WTC11 (cell line): ENCODE results near the gene MADD. TPM values are rescaled to one million over a fixed set of nuclear protein-coding genes. Genes with fewer than 3 reads are reported as not detected.

ENCODE experiments used
- ATAC-seq: fragments of 200-7000 bp; cut with Tn5 transposase; 2 replicates; pipeline ENCODE4 v1.10.0; 2021; ENCODE audit warnings: mild to moderate bottlenecking, moderate library complexity
- CTCF ChIA-PET: fragments of 300-600 bp; sonication (Branson Sonifier 250); formaldehyde crosslinking; loops from one replicate; lab custom pipeline; 2021; ENCODE audit warnings: antibody characterized with exemption; lab: Charles Lee
- POLR2A ChIA-PET: fragments of 350-600 bp; sonication (Branson Sonifier 250); formaldehyde crosslinking; loops from one replicate; lab custom pipeline; 2021; ENCODE audit warnings: antibody characterized with exemption; lab: Charles Lee
- DNase-seq: peaks from one replicate; pipeline ENCODE4 v3.0.0; 2021; ENCODE audit warnings: low spot score
- H3K27ac Mint-ChIP-seq: 2 replicates; pipeline ENCODE4 v1.8.0; 2021; ENCODE audit warnings: mixed read lengths
- H3K27me3 Mint-ChIP-seq: 2 replicates; pipeline ENCODE4 v1.8.0; 2021; ENCODE audit warnings: low read depth, mild to moderate bottlenecking, moderate library complexity, mixed read lengths
- H3K36me3 Mint-ChIP-seq: 2 replicates; pipeline ENCODE4 v1.8.0; 2021; ENCODE audit warnings: mixed read lengths
- H3K4me1 Mint-ChIP-seq: 2 replicates; pipeline ENCODE4 v1.8.0; 2022; ENCODE audit warnings: mixed read lengths
- H3K4me3 Mint-ChIP-seq: 2 replicates; pipeline ENCODE4 v1.8.0; 2021; ENCODE audit warnings: mild to moderate bottlenecking, moderate library complexity, mixed read lengths
- H3K9me3 Mint-ChIP-seq: 2 replicates; pipeline ENCODE4 v1.8.0; 2021; ENCODE audit warnings: mixed read lengths
- ATF1 ChIP-seq: sonication (generic); formaldehyde crosslinking; IDR thresholded peaks from 2 replicates; pipeline ENCODE4 v1.8.1; 2023; ENCODE audit warnings: mild to moderate bottlenecking, moderate library complexity, missing genetic modification reagents
- ATF2 ChIP-seq: sonication (generic); formaldehyde crosslinking; IDR thresholded peaks from 2 replicates; pipeline ENCODE4 v1.8.1; 2022; ENCODE audit warnings: low read depth, missing genetic modification reagents, borderline replicate concordance
- ATF3 ChIP-seq: sonication (generic); formaldehyde crosslinking; conservative IDR thresholded peaks from 2 replicates; pipeline ENCODE4 v1.8.1; 2022; ENCODE audit warnings: mild to moderate bottlenecking, missing genetic modification reagents
- FOXK1 ChIP-seq: sonication (generic); formaldehyde crosslinking; IDR thresholded peaks from 2 replicates; pipeline ENCODE4 v1.8.0; 2022; ENCODE audit warnings: mild to moderate bottlenecking, moderate library complexity, missing genetic modification reagents
- GABPB1 ChIP-seq: sonication (generic); formaldehyde crosslinking; IDR thresholded peaks from 2 replicates; pipeline ENCODE4 v1.8.1; 2023; ENCODE audit warnings: mild to moderate bottlenecking, missing genetic modification reagents
- KAT7 ChIP-seq: sonication (generic); formaldehyde crosslinking; IDR thresholded peaks from 2 replicates; pipeline ENCODE4 v1.8.1; 2023; ENCODE audit warnings: missing genetic modification reagents, mild to moderate bottlenecking, borderline replicate concordance
- MAX ChIP-seq: sonication (generic); formaldehyde crosslinking; IDR thresholded peaks from 2 replicates; pipeline ENCODE4 v1.8.0; 2022; ENCODE audit warnings: mild to moderate bottlenecking, missing genetic modification reagents
- NR1H2 ChIP-seq: sonication (generic); formaldehyde crosslinking; IDR thresholded peaks from 2 replicates; pipeline ENCODE4 v1.9.0; 2021; ENCODE audit warnings: mild to moderate bottlenecking, moderate library complexity, missing genetic modification reagents
- NR2C2 ChIP-seq: sonication (generic); formaldehyde crosslinking; IDR thresholded peaks from 2 replicates; pipeline ENCODE4 v1.8.0; 2022; ENCODE audit warnings: mild to moderate bottlenecking, missing genetic modification reagents
- PRRX2 ChIP-seq: fragments of 250-450 bp; sonication (Bioruptor Pico); IDR thresholded peaks from 2 replicates; pipeline ENCODE4 v1.8.0; 2021; ENCODE audit warnings: mild to moderate bottlenecking
- RELA ChIP-seq: sonication (generic); formaldehyde crosslinking; IDR thresholded peaks from 2 replicates; pipeline ENCODE4 v1.8.1; 2022; ENCODE audit warnings: missing genetic modification reagents, mild to moderate bottlenecking, borderline replicate concordance
- ZBTB21 ChIP-seq: sonication (generic); formaldehyde crosslinking; IDR thresholded peaks from 2 replicates; pipeline ENCODE4 v1.8.1; 2023; ENCODE audit warnings: mild to moderate bottlenecking, missing genetic modification reagents, borderline replicate concordance
- ZNF121 ChIP-seq: sonication (generic); formaldehyde crosslinking; IDR thresholded peaks from 2 replicates; pipeline ENCODE4 v1.8.0; 2023; ENCODE audit warnings: missing genetic modification reagents
- ZNF263 ChIP-seq: sonication (generic); formaldehyde crosslinking; IDR thresholded peaks from 2 replicates; pipeline ENCODE4 v1.8.1; 2022; ENCODE audit warnings: low read depth, mild to moderate bottlenecking, moderate library complexity, missing genetic modification reagents
- ZNF532 ChIP-seq: fragments of 250-450 bp; sonication (Bioruptor Pico); IDR thresholded peaks from 2 replicates; pipeline ENCODE4 v1.9.0; 2021; ENCODE audit warnings: mild to moderate bottlenecking, borderline replicate concordance
- ZSCAN18 ChIP-seq: fragments of 250-450 bp; sonication (Bioruptor Pico); IDR thresholded peaks from 2 replicates; pipeline ENCODE4 v2.1.2; 2022; ENCODE audit warnings: mild to moderate bottlenecking, moderate library complexity
- total RNA-seq: library from RNA; stranded (reverse); gene quantifications from 3 replicates; pipeline ENCODE4 v1.2.3, GENCODE V29; 2021
- TF ChIP-seq, protein P1 (sequence below): sonication (generic); formaldehyde crosslinking; IDR thresholded peaks from 2 replicates; pipeline ENCODE4 v1.8.0; 2022; ENCODE audit warnings: mild to moderate bottlenecking, missing genetic modification reagents
- TF ChIP-seq, protein P2 (sequence below): fragments of 250-450 bp; sonication (Bioruptor Pico); IDR thresholded peaks from 2 replicates; pipeline ENCODE4 v1.9.0; 2021; ENCODE audit warnings: mild to moderate bottlenecking
- TF ChIP-seq, protein P3 (sequence below): fragments of 250-450 bp; sonication (Bioruptor Pico); IDR thresholded peaks from 2 replicates; pipeline ENCODE4 v1.9.0; 2021; ENCODE audit warnings: moderate library complexity, mild to moderate bottlenecking, inconsistent platforms, borderline replicate concordance
- TF ChIP-seq, protein P4 (sequence below): fragments of 250-450 bp; sonication (Bioruptor Pico); IDR thresholded peaks from 2 replicates; pipeline ENCODE4 v1.9.0; 2021; ENCODE audit warnings: mild to moderate bottlenecking

The MADD gene
- total RNA-seq, 1 experiment from 2014 or later, result 47.5 TPM

DNA sequence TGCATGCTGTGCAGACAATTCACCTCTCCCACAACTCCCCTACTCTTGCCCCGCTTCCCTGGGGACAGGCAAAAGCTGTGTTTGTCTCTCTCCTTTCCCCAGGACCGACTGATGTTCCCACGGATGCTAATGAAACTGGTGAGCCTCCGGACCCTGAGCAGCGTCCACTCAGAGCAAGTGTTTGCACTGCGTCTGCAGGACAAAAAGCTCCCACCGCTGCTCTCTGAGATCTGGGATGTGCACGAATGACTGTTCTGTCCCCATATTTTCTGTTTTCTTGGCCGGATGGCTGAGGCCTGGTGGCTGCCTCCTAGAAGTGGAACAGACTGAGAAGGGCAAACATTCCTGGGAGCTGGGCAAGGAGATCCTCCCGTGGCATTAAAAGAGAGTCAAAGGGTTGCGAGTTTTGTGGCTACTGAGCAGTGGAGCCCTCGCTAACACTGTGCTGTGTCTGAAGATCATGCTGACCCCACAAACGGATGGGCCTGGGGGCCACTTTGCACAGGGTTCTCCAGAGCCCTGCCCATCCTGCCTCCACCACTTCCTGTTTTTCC lies 1.4 kb upstream of the MADD start (continued):
- no peak for TF ChIP-seq ATF2 (CRISPR knock-in tag)

GRCh38 chr11:47269002-47269828 lies 718 bp upstream of the MADD start:
- POLR2A ChIA-PET, result interaction anchor here (0.5 to 1.7 kb wide), 3 partner anchors 10 to 38 kb away, joined by 3 to 9 read pairs (median 3); partner anchors contain the start of gene NR1H3
- peak overlapping the region; percentile 94 for H3K27ac Mint-ChIP-seq
- no peaks in the 10 kb centered on the region for H3K27me3 Mint-ChIP-seq
- peak; percentile 91 for DNase-seq
- no peaks in the 10 kb centered on the region; the same call in 1 of the 2 replicates for H3K36me3 Mint-ChIP-seq
- H3K4me1 Mint-ChIP-seq, result peaks cover 39% of the 10 kb centered on the region
- no peaks in the 10 kb centered on the region for H3K9me3 Mint-ChIP-seq
- CTCF ChIA-PET, result interaction anchor here (1.1 to 2.6 kb wide), 7 partner anchors 10 to 91 kb away, joined by 3 to 34 read pairs (median 8); partner anchors contain the start of genes ACP2 and NR1H3
- peak overlapping the region; percentile 92 for H3K4me3 Mint-ChIP-seq
- peak; percentile 72 for ATAC-seq
- TF ChIP-seq ZBTB21 (no peak), NR2C2 (CRISPR knock-in tag) (no peak), KAT7 (CRISPR knock-in tag) (0 out of 2 replicates have a peak, but pooled peaks have one; percentile 17), FOXK1 (CRISPR knock-in tag) (peak; percentile 60; the same call in 1 of the 2 replicates), ZNF532 (CRISPR knock-in tag) (no peak), RELA (CRISPR knock-in tag) (no peak), NR1H2 (CRISPR knock-in tag) (no peak), ATF1 (CRISPR knock-in tag) (no peak), ATF3 (no peak), ZNF263 (CRISPR knock-in tag) (no peak), PRRX2 (CRISPR knock-in tag) (no peak), GABPB1 (CRISPR knock-in tag) (no peak), ZNF121 (CRISPR knock-in tag) (no peak), MAX (CRISPR knock-in tag) (peak; percentile 73), ZSCAN18 (no peak)
- TF ChIP-seq, protein P1, sequence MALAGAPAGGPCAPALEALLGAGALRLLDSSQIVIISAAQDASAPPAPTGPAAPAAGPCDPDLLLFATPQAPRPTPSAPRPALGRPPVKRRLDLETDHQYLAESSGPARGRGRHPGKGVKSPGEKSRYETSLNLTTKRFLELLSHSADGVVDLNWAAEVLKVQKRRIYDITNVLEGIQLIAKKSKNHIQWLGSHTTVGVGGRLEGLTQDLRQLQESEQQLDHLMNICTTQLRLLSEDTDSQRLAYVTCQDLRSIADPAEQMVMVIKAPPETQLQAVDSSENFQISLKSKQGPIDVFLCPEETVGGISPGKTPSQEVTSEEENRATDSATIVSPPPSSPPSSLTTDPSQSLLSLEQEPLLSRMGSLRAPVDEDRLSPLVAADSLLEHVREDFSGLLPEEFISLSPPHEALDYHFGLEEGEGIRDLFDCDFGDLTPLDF (CRISPR knock-in tag), result 0 out of 2 replicates have a peak, but pooled peaks have one; percentile 48
- TF ChIP-seq, protein P2, sequence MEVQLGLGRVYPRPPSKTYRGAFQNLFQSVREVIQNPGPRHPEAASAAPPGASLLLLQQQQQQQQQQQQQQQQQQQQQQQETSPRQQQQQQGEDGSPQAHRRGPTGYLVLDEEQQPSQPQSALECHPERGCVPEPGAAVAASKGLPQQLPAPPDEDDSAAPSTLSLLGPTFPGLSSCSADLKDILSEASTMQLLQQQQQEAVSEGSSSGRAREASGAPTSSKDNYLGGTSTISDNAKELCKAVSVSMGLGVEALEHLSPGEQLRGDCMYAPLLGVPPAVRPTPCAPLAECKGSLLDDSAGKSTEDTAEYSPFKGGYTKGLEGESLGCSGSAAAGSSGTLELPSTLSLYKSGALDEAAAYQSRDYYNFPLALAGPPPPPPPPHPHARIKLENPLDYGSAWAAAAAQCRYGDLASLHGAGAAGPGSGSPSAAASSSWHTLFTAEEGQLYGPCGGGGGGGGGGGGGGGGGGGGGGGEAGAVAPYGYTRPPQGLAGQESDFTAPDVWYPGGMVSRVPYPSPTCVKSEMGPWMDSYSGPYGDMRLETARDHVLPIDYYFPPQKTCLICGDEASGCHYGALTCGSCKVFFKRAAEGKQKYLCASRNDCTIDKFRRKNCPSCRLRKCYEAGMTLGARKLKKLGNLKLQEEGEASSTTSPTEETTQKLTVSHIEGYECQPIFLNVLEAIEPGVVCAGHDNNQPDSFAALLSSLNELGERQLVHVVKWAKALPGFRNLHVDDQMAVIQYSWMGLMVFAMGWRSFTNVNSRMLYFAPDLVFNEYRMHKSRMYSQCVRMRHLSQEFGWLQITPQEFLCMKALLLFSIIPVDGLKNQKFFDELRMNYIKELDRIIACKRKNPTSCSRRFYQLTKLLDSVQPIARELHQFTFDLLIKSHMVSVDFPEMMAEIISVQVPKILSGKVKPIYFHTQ (CRISPR knock-in tag), result no peak
- TF ChIP-seq, protein P3, sequence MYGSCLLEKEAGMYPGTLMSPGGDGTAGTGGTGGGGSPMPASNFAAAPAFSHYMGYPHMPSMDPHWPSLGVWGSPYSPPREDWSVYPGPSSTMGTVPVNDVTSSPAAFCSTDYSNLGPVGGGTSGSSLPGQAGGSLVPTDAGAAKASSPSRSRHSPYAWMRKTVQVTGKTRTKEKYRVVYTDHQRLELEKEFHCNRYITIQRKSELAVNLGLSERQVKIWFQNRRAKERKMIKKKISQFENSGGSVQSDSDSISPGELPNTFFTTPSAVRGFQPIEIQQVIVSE, result no peak
- TF ChIP-seq, protein P4, sequence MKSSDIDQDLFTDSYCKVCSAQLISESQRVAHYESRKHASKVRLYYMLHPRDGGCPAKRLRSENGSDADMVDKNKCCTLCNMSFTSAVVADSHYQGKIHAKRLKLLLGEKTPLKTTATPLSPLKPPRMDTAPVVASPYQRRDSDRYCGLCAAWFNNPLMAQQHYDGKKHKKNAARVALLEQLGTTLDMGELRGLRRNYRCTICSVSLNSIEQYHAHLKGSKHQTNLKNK (CRISPR knock-in tag), result no peak
